NCI-H2227 (cell line): ENCODE results near the gene PTCRA.
"Not testable (repeated sequence)": the region's sequence is repeated elsewhere in the genome, so short reads cannot be mapped to it uniquely, and the experiment has no call there.

Experiments used
- DNase-seq: peaks from one replicate; lab custom pipeline; 2025; ENCODE audit not compliant: unreplicated experiment; lab: John Stamatoyannopoulos, UW

Gene PTCRA

GRCh38 chr6:42915732-42916131 is at the start of gene PTCRA:
Gene PTCRA, plus strand, starts transcription at chr6:42916053. Its CDS starts 17 bp downstream, at chr6:42916070.
- no peak for DNase-seq

- DNase-seq, result no peak
These were observed 45.5 kb upstream of the PTCRA start for GRCh38 chr6:42870145-42870936.

GRCh38 chr6:42871711-42872110 is 44.1 kb upstream of the PTCRA start:
- DNase-seq, result no peak

- no peak for DNase-seq
These were observed 42.5 kb upstream of the PTCRA start for GRCh38 chr6:42873313-42873712.

GRCh38 chr6:42877695-42878094 is 38.2 kb upstream of the PTCRA start:
- DNase-seq, result no peak

- DNase-seq, result peak; percentile 83
These were observed 36.2 kb upstream of the PTCRA start, which contains the start of gene RPL7L1 for GRCh38 chr6:42879372-42880239. Gene RPL7L1, plus strand, starts transcription at chr6:42879616. Its CDS starts 295 bp downstream, at chr6:42879911.

GRCh38 chr6:42880240-42880817 is 35.5 kb upstream of the PTCRA start:
- DNase-seq, result not testable (repeated sequence)

- DNase-seq, result not testable (repeated sequence)
These were observed 35.0 kb upstream of the PTCRA start for GRCh38 chr6:42880871-42881270.

- DNase-seq, result no peak
These were observed 30.2 kb upstream of the PTCRA start for GRCh38 chr6:42885702-42886101.

GRCh38 chr6:42888201-42888600 is 27.7 kb upstream of the PTCRA start:
- DNase-seq, result not testable (repeated sequence)

GRCh38 chr6:42889815-42890214 is 26.0 kb upstream of the PTCRA start:
- no peak for DNase-seq

- peak; percentile 93 for DNase-seq
These were observed 25.3 kb upstream of the PTCRA start for GRCh38 chr6:42890311-42891198.

- no peak for DNase-seq
These were observed 24.6 kb upstream of the PTCRA start for GRCh38 chr6:42891199-42891722.

GRCh38 chr6:42894041-42894828 is 21.6 kb upstream of the PTCRA start:
- not testable (repeated sequence) for DNase-seq

- DNase-seq, result peak; percentile 85
These were observed 19.6 kb upstream of the PTCRA start for GRCh38 chr6:42896178-42896719.

GRCh38 chr6:42898891-42899361 is 16.9 kb upstream of the PTCRA start:
- DNase-seq, result peak; percentile 84

- DNase-seq, result peak; percentile 8
These were observed 16.0 kb upstream of the PTCRA start for GRCh38 chr6:42899871-42900270.

GRCh38 chr6:42901538-42901957 is 14.3 kb upstream of the PTCRA start:
- DNase-seq, result peak; percentile 86
